DND-41 (cell line): Measurements from ENCODE around the gene MELK.

Source experiments
- EZH2 ChIP-seq: IDR thresholded peaks from 3 replicates; pipeline ENCODE4 v1.6.1; 2012; ENCODE audit warnings: borderline replicate concordance, low read depth, mild to moderate bottlenecking, moderate library complexity, low read length, inconsistent platforms; ENCODE audit not compliant: severe bottlenecking
- TF ChIP-seq, protein P1 (sequence below): IDR thresholded peaks from 2 replicates; pipeline ENCODE4 v1.5.1; 2012; ENCODE audit warnings: borderline replicate concordance, low read length, moderate library complexity, mild to moderate bottlenecking; ENCODE audit not compliant: poor library complexity, severe bottlenecking; ENCODE audit errors: extremely low read depth

- TF ChIP-seq, protein P1, sequence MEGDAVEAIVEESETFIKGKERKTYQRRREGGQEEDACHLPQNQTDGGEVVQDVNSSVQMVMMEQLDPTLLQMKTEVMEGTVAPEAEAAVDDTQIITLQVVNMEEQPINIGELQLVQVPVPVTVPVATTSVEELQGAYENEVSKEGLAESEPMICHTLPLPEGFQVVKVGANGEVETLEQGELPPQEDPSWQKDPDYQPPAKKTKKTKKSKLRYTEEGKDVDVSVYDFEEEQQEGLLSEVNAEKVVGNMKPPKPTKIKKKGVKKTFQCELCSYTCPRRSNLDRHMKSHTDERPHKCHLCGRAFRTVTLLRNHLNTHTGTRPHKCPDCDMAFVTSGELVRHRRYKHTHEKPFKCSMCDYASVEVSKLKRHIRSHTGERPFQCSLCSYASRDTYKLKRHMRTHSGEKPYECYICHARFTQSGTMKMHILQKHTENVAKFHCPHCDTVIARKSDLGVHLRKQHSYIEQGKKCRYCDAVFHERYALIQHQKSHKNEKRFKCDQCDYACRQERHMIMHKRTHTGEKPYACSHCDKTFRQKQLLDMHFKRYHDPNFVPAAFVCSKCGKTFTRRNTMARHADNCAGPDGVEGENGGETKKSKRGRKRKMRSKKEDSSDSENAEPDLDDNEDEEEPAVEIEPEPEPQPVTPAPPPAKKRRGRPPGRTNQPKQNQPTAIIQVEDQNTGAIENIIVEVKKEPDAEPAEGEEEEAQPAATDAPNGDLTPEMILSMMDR = no peak
- no peak for TF ChIP-seq EZH2
Observed at GRCh38 chr9:36543916-36544315, 28.8 kb upstream of the MELK start.
